ENCODE data around the gene PAK4.

PAK4 gene

GRCh38 chr19:39186391-39186790, 60.8 kb downstream of the PAK4 start:
- H3K27ac Mint-ChIP-seq = no peak overlapping the region
- no peaks in the 10 kb centered on the region for H3K9me3 Mint-ChIP-seq
- H3K4me3 Mint-ChIP-seq = no peak overlapping the region
- peaks cover 13% of the 10 kb centered on the region for H3K36me3 Mint-ChIP-seq (ENCODE audit: low read depth)
- TF ChIP-seq CTCF (IDR thresholded peaks at IDR 0.05; ENCODE audit: unreplicated experiment in 3 of 3) = no peak
- H3K4me1 Mint-ChIP-seq = no peaks in the 10 kb centered on the region
- H3K27me3 Mint-ChIP-seq (ENCODE audit: low read depth) = peaks cover 8% of the 10 kb centered on the region

GRCh38 chr19:39187552-39187943, 62.0 kb downstream of the PAK4 start:
- Mint-ChIP-seq H3K4me1 (no peaks in the 10 kb centered on the region), H3K27me3 (ENCODE audit: low read depth) (peaks cover 8% of the 10 kb centered on the region), H3K9me3 (no peaks in the 10 kb centered on the region), H3K36me3 (ENCODE audit: low read depth) (peaks cover 9% of the 10 kb centered on the region), H3K27ac (no peak overlapping the region), H3K4me3 (no peak overlapping the region)
- TF ChIP-seq CTCF (IDR thresholded peaks at IDR 0.05; ENCODE audit: unreplicated experiment in 3 of 3) = peak in 2 of 3 experiments; percentile 6 to 21

- no peaks in the 10 kb centered on the region for H3K4me1 Mint-ChIP-seq
- H3K27me3 Mint-ChIP-seq (ENCODE audit: low read depth) = peaks cover 11% of the 10 kb centered on the region
- no peak overlapping the region for H3K4me3 Mint-ChIP-seq
- peaks cover 3% of the 10 kb centered on the region for H3K36me3 Mint-ChIP-seq (ENCODE audit: low read depth)
- H3K9me3 Mint-ChIP-seq = no peaks in the 10 kb centered on the region
- TF ChIP-seq CTCF (IDR thresholded peaks at IDR 0.05; ENCODE audit: unreplicated experiment in 3 of 3) = no peak
- H3K27ac Mint-ChIP-seq = no peak overlapping the region
Observed at GRCh38 chr19:39188960-39189359, 63.4 kb downstream of the PAK4 start.

- H3K36me3 Mint-ChIP-seq (ENCODE audit: low read depth) = peaks cover 2% of the 10 kb centered on the region
- H3K27ac Mint-ChIP-seq = no peak overlapping the region
- peaks cover 25% of the 10 kb centered on the region for H3K27me3 Mint-ChIP-seq (ENCODE audit: low read depth)
- H3K4me1 Mint-ChIP-seq = no peaks in the 10 kb centered on the region
- H3K4me3 Mint-ChIP-seq = no peak overlapping the region
- H3K9me3 Mint-ChIP-seq = no peaks in the 10 kb centered on the region
- no peak for TF ChIP-seq CTCF (IDR thresholded peaks at IDR 0.05; ENCODE audit: unreplicated experiment in 3 of 3)
Observed at GRCh38 chr19:39190768-39191167, 65.2 kb downstream of the PAK4 start.

- no peak for TF ChIP-seq CTCF (IDR thresholded peaks at IDR 0.05; ENCODE audit: unreplicated experiment in 3 of 3)
- Mint-ChIP-seq H3K27ac (no peak overlapping the region), H3K9me3 (no peaks in the 10 kb centered on the region), H3K4me1 (peaks cover 5% of the 10 kb centered on the region), H3K36me3 (ENCODE audit: low read depth) (no peaks in the 10 kb centered on the region), H3K4me3 (no peak overlapping the region), H3K27me3 (ENCODE audit: low read depth) (peaks cover 40% of the 10 kb centered on the region)
Observed at GRCh38 chr19:39192846-39193245, 67.3 kb downstream of the PAK4 start.

- Mint-ChIP-seq H3K9me3 (no peaks in the 10 kb centered on the region), H3K27ac (no peak overlapping the region), H3K4me3 (no peak overlapping the region), H3K27me3 (ENCODE audit: low read depth) (peaks cover 49% of the 10 kb centered on the region), H3K4me1 (peaks cover 5% of the 10 kb centered on the region), H3K36me3 (ENCODE audit: low read depth) (no peaks in the 10 kb centered on the region)
- TF ChIP-seq CTCF (IDR thresholded peaks at IDR 0.05; ENCODE audit: unreplicated experiment in 3 of 3) = no peak
Observed at GRCh38 chr19:39193803-39194202, 68.2 kb downstream of the PAK4 start.

Data from nephron (organoid).